AG09319 (cell line): ENCODE results near the gene FHL1.
"Not testable (repeated sequence)": the region's sequence is repeated elsewhere in the genome, so short reads cannot be mapped to it uniquely, and the experiment has no call there.

Source experiments
- DNase-seq: peaks from one replicate; pipeline ENCODE4 v3.0.0-alpha.2; 2010; ENCODE audit warnings: low read depth; ENCODE audit errors: extremely low read depth
- TF ChIP-seq, protein P1 (sequence below): IDR thresholded peaks from 2 replicates; pipeline ENCODE4 v1.5.1; 2011; ENCODE audit warnings: low read depth, mild to moderate bottlenecking, inconsistent platforms, low read length, moderate library complexity

Gene FHL1

DNA sequence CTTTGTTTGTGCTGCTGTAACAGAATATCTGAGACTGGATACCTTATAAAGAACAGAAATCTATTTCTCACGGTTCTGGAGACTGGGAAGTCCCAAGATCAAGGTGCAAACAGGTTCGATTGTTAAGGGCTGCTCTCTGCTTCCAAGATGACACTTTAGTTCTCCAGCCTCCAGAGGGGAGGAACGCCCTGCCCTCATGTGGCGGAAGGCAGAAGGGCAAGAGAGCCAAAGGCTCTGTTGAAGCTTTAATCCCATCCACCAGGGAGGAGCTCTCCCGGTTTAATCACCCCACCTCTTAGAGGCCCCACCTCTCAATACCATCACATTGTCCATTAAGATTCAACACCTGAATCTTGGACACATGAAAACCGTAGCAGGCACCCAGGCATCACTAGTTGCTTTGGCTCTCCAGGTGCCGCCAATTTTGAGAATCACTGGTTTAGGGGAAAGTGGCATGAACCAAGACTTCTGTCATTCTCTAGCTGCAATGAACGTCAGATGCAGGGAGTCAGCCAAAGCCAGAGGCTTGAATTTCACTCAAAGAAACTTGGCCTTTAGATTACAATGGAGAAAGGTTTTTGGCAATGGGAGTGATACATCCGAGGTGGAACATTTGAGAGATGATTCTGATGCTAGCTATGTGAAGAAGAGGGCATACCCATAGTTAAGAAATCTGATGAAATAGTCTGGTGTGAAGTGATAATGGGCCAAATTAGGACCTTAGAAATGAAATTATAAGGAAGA, 15.7 kb downstream of the FHL1 start:
- TF ChIP-seq, protein P1, sequence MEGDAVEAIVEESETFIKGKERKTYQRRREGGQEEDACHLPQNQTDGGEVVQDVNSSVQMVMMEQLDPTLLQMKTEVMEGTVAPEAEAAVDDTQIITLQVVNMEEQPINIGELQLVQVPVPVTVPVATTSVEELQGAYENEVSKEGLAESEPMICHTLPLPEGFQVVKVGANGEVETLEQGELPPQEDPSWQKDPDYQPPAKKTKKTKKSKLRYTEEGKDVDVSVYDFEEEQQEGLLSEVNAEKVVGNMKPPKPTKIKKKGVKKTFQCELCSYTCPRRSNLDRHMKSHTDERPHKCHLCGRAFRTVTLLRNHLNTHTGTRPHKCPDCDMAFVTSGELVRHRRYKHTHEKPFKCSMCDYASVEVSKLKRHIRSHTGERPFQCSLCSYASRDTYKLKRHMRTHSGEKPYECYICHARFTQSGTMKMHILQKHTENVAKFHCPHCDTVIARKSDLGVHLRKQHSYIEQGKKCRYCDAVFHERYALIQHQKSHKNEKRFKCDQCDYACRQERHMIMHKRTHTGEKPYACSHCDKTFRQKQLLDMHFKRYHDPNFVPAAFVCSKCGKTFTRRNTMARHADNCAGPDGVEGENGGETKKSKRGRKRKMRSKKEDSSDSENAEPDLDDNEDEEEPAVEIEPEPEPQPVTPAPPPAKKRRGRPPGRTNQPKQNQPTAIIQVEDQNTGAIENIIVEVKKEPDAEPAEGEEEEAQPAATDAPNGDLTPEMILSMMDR: peak; percentile 80
- no peak for DNase-seq

DNA sequence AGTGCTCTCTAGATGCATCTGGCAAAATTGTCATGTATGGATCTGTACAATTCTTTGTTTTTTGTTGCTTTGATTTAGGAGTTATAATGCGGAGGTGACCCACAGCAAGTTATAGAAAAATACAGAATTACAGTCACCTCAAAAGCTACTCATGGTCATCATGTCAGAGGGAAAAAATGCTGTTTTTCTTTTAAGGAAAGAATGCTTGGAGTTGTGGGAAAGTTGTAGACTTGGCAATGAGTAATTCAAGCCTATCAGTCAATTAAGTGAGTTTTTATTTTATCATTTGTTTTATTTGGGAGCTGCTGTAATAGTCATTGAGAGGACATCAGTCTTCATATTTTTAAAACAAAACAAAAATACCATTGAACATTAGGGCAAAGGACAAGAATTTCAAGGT, 16.4 kb downstream of the FHL1 start:
- DNase-seq: no peak
- TF ChIP-seq, protein P1: no peak

DNA sequence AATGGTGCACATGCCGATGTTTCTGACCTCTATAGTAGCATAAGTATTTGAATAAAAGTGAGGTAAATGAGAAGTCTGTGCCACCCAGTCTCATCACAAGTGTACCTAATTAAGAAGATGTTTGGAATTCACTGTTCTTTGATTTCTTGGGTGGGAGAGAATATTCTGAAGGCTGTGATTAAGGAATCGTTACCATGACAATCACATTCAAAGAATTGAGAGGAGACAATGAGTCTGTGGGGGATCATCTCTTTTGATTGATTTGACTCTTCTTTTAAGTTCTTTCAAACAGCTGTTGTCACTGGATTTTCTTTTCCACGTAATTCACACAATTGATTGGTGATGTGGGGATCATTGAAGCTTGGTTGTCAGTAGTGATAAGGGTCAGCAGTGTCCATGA, 18.1 kb downstream of the FHL1 start:
- DNase-seq: no peak
- TF ChIP-seq, protein P1: no peak

DNA sequence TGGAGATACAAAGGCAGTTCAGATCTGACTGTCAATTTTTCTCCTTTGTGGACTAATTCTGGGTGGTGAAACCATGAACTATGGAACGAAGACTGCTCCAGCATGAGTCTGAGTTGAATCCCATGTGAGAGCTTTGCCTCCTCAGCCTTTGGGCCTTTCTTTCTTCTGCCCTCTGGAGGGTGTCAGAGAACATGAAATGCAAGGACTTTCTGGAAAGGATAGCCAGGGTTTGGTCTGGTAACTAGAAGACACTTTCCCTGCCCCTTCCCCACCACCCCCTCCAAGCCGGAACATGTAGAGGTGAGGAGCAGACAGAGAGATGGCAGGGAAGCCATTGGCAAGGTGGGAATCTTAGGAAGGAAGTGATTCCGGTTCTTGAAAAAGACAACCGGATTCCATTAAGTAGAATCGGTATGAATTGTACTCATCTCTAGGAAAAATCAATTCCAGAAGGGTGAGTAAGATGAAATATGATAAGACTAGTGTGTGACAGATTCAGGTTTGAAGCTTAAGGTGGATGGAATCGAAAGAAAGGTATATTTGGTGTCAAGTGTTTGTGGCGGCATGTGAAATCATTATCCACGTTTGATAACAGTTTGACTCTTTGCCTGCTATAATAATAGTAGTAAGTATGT, 19.0 kb downstream of the FHL1 start:
- TF ChIP-seq, protein P1: peak; percentile 63
- no peak for DNase-seq

DNA sequence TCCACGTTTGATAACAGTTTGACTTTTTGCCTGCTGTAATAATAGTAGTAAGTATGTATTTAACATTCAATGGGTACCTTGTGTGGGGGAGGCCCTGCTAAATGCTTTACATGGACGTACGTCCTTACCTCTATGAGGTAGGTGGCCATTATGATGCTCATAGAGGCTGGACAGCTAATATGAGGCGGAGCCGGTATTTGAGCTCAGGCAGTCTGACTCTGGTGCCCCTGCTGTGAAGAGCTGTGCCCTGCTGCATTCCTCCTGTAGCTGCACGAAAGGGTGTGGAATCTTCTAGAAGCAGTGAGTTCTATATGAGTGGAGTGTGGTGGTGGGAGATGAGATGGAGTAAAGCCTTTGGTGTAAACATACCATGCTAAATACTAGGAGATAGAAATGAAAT, 20.7 kb downstream of the FHL1 start:
- not testable (repeated sequence) for DNase-seq

DNA sequence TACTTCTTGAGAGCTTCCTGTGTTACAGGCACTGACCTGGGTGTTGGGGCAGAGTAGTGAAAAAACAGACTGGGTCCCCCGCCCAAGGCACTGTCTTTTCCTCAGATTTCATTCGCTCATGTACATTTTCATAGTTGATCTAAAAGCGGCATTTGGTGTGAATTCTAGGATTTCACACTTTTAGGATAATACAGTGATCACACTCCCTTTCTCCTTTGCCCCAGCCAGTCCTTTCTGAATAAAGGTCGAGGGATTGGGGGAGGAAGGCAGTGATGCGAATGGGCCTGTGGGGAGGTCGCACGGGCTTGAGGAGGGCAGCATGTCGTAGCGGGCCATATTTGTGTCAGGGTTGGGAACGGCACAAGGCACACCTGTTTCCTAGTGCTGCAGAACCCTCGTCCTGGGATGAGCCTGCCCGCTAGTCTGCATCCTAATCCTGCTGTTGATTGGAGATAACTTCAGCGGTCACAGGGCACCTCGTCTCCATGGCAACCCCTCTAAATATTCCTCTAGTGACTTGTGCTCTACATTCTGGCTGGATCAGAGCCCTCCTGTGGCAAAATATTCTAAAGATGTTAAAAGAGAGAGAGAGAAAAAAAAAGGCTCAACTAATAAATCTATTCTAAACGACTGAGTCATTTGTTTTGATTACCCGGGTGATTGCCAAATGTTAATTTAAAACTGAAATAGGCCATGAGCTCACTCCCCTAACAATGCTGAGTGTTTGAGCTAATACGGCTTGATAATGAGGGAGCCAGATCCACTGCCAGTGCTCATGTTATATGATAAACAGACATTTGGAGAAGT, 21.8 kb downstream of the FHL1 start:
- peak; percentile 96 for DNase-seq
- TF ChIP-seq, protein P1: no peak; the same call in 1 of the 2 replicates

DNA sequence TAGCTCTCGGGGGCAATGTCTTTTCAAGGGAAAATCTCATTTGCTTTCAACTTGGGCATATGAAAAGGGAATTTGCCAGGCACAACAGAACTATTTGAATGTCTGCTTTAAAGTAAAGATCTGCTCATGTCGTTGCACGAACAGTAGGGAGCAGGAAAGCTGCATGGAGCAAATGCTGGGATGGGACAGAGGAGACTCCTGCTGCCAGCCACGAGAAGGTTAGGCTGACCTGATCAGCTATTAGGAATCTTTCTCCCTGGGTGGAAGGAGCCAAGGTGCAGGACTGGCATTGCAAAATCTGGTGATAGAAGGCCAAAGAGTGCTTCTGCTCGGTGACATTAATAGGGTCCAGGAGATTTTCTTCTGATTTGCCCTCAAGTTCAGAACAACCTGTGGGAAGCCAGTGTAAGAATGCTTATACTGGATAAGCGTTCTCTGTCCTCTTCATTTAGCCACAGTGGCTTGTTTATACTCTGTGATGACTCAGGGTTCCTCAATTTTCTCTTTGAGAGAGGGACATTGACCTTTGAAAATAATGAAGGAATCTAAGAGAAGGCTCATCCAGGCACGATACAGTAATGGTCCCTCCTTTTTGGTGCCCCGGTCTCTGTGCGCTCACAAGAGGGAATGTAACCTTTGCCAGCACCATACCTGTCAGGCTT, 22.9 kb downstream of the FHL1 start:
- DNase-seq: no peak
- TF ChIP-seq, protein P1: peak; percentile 37
